SK-N-DZ (cell line): ENCODE measurements around the gene GALNT14.

Experiments
- DNase-seq: peaks from one replicate; pipeline ENCODE4 v3.0.0-alpha.2; 2015; ENCODE audit warnings: low spot score

Gene GALNT14

DNA sequence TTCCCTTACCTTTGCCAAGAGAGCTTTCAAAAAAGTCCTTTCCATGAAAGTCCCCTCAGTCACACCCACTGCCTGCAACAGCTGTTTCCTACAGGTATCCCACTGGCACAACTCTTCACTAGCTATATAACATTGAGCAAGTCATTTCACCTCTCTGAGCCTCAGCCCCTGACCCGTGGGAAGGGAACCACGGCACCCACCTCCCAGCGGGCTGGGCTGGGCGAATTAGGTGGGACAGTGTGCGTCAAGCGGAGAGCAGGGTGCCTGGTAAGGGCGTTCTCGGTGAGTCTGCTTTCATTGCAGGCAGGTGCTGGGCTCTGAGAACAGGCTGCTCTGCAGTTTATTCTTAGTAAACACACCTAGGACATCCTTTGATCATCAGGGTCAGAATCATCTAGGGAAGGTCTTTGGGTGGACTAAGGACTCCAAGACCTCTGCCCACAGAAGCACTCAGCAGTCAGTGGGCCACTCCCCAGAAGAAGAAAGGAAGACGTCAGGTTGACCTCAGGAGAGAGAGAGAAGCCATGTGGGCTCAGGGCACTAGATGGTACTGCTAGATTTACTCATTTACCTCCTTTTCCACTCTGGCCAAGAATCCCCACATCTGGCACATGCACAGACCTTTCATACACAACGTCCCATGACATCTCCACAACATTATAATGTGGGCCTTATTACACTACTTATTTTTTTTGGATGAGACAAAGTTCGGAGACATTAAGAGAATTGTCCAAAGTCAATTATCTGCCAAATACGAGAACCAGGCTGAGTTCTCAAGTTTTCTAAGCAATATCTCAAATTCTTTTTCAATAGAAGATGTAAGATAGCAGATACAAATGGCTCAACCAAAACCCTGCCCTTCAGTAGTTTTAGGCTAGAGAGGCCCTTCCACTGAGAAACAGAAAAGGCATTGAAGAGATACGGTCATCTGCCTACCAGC, 79.9 kb downstream of the GALNT14 start:
- no peak for DNase-seq

DNA sequence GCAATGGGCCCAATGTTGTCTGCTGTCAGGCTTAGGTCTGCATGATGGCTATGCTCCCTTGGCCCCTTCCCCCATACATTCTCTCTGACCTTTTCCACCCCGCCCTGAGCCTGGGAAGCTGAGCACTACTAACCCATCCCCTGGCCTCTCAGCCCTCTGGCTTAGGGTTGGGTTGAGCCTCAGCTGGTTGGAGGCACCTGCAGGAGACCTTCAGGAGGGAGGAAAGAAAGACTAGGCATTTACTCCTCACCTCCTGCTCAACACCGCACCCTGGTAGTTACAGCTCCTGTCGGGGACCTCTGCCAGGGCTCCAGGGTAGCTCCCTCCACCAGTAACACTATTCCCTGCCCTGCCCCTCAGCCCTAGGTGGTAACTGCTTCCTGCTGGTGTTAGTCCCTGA, 80.5 kb downstream of the GALNT14 start:
- DNase-seq = no peak

DNA sequence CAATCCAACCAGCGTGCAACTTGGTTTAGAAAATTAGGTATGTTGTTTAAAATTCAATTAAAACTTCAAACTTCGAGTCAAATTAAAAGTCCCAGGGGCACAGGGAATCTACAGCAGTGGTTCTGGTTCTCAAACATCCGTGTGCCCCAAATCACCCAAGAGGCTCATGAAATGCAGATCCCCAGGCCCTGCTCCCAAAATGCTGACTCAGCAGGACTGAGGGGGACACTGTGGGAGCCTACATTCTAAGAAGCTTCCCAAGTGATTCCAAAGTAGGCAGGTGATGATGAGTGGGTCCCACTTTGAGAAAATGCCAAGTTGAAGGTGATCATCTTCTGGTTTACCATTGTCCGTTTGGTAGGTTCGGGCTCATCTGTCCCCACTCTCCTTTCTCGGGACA, 82.3 kb downstream of the GALNT14 start:
- DNase-seq = no peak

DNA sequence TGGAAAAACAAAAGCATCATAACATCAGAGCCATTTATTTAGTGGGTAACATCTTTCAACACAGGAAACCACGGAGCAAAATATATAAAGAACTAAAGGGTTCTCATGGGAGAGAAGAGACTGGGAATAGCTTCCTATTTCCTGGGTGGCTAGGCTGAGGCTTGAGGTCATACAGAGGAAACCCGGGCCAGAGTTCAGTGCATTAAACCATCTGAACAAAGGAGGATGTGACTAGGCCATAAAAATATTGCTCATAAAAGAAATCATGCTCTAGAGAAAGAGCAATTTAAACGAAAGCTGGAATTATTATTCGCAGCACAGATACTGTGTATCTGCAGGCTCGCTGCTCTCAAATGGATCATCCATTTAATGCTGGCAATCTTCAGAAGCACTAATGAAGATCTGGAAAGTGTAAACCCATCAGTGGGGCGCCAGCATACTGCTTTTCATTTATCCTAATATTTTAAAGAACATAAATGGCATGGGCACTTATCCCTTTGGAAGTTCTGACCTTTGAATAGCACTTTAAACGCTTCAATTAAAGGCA, 83.3 kb downstream of the GALNT14 start:
- DNase-seq = no peak

DNA sequence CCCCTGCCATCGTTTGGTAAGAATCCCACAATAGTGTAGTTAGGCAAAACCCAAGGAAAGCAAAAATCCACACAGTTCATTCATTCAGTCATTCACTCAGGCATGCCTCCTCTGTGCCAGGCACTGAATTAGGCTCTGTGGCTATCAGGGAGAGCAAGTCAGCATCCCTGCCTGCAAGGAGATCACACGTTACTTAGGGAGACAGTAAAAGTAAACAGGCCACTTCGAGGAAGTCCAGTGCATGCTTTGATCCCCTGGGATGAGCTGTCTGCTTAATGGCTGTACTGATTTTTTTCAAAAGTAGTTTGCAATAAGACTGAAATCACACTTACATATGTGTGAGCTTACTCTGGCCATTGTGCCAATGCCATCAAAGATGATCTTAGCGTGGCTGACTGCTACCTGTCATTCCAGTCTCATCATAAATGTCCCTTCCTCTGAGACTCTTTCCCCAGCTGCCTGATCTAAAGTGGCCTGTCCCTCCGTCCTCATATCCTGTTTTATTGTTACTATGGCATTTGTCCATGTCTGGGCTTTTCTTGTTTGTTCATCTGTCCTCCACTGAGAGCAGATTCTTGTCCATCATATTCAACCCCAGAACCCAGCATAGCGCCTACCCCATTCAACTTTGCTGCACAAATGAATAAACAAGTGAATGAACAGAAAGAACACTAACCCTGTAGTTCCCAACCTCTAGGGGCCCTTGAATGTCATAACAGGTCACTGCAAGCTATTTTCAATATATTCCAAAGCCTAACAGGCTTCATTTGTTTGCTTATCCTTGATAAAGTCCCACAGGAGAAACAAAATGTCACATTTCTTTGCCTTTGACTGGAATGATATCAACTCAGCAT, 84.1 kb downstream of the GALNT14 start:
- DNase-seq = no peak

DNA sequence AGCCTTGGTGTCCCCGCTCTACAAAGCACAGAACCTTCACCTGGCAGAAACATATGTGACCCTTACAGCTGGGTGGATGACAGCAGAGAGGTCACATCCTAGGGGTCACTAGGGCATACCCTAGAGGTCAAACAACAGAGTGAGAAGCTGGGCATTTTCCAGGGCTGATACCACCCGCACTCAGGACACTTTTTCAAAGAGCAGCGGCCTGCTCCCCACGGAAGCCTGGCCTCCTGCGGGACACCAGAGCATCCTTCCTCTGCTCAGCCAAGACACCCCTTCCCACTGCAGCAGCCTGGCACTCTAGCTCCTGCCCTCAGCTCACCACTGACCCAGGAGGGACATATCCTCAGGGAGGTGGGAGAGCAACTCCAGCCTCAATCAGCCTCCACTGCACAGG, 86.0 kb downstream of the GALNT14 start:
- DNase-seq = no peak

DNA sequence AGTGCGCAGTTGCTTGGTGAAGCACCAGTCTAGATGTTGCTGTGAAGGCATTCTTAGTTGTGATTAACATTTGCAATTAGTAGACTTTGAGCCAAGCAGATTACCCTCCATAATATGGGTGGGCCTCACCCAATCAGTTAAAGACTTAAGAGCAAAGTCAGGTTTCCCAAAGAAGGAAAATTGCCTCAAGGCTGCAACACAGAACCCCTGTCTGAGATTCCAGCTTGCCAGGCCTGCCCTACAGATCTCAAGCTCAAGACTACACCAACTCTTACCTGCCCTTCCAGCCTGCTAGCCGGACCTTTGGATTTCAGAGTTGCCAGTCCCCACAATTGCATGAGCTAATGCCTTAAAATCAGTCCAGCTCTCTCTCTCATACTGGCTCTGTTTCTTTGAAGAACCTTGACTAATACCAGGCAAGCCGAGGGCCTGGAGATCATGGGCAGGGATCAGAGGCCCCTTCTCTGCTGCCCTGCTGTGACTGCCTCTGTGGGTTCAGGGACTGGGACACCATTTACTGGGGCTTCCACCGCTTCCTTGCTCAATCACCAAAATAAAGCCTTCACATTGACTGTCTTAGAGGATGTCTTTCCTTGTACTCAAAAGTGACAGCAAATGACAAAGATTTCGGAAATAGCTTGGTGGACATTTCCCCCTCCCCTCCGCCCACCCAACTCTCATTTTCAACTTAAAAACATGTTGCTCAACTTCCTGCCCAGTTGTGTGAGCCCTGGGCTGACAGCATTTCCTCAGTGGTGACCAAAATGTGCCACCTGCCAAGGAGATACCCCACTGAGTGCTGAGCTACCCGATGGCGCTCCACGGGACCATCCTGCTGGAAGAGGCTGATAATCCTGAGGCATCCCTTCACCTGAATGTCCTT, 86.7 kb downstream of the GALNT14 start:
- DNase-seq = no peak

DNA sequence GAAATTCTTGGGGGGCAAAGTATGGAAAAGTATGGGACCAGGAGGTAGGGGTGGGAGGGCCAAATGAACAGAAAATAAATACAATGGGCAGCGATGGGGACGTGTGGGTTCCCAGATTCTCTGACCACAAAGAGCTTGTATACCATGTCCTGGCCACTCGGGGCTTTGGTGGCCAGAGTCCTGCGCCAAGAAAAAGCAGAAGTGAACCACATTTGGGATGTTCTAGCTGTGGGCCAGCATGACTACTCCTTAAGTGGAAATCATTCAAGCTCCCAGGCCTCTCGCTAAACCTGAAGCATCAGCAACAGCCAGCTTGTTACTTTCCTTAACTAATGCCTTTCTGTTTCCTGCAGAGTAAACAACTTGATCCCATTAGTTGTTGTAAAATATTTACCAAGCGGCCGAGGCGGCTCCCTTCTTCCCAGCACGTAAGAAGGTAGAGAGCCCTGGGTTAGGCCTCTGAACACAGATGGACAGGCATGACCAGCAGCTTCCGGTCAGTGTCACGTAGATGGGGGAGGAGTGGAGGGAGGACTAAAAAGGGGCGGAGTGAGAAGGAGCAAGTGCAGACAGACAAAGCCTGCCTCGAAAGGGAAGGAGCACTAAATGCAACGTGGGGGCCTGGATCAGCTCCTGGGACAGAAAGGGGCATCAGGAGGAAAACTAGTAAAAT, 88.2 kb downstream of the GALNT14 start:
- no peak for DNase-seq

DNA sequence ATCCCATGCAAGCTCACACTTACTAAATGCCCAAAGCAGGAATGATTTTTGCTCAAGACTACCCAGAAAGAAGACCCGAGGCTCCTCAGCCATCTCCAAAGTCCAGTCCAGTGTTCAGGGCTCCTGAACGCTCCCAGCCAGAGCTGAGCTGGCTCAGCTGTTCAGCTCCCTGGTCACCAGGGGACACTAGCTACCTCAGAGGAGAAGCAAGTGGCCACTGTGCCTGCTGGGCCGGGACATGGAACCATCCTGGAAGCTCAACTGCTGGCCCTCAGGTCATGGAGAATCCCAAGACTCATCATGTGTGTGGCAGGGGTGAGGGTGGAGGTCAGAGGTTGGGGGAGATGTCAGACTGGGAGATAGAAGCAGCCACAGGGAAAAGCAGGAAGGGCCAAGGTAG, 89.0 kb downstream of the GALNT14 start:
- DNase-seq = no peak

DNA sequence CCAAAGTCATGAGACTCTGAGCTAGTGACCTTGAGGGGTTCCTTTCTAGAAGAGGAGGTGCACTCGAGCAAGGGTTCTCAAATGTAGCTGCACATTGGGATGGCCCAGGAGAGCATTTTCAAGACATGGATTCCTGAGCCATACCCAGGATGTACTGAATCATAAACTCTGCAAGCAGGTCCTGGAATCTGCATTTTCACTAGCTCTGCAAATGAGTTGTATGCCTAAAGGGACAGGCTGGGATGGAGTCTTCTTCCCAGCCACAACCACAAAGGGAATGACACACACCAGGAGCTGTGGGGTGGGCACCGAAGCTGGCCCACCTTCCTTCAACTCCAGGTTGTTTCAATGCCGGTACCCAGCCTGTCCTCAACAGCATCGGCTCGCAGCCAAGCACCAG, 90.6 kb downstream of the GALNT14 start:
- DNase-seq = no peak

DNA sequence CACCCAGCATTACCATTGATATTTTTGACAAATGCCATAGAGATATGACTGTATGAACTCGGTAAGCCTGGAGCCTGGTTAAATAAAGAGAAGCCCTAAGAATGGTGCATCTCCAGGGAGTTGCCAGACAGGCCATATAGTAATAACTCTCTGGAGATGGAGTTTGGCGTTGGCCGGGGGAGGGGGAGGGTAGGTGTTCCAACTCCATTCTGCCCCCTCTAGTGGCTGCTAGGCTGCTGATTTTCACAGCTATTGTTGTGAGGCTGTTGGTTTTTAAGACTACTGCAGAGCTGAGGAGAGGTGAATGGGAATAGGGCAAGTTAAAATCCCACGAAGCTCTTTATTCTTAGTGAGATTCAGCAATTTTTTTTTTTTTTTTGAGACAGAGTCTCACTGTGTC, 99.9 kb downstream of the GALNT14 start:
- no peak for DNase-seq

DNA sequence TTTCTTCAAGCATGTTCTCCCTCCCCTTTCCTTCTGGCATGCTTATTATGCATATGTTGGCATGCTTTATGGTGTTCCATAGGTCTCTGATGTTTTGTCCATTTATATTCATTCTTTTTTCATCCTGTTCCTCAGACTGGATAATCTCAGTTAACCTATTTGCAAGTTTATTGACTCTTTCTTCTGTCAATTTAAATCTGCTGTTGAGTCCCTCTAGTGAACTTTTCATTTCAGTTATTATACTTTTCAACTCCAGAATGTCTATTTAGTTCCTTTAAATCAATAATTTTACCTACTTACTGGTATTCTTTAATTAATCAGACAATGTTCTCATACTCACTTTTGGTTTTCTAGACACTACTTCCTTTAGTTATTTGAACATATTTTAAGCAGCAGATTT, 101.2 kb downstream of the GALNT14 start:
- DNase-seq = no peak

DNA sequence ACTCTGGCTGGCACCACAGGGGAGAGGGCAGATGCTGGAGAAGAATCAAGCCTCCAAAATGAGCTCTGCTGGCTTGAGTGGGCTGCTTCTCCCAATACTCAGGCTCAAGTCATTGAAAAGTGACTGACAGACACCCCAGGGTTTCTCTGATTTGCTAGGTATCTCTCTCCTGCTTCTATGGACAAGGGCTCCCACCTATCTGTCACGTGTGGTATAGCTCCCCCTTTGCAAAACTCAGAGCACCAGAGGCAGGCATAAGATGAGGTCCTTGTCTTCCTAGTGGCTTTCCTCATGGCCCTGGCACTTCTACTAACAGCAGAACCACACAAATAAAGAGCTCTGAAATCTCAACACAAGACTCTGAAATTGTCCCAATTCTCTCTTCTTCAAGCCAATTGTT, 105.2 kb downstream of the GALNT14 start:
- no peak for DNase-seq

DNA sequence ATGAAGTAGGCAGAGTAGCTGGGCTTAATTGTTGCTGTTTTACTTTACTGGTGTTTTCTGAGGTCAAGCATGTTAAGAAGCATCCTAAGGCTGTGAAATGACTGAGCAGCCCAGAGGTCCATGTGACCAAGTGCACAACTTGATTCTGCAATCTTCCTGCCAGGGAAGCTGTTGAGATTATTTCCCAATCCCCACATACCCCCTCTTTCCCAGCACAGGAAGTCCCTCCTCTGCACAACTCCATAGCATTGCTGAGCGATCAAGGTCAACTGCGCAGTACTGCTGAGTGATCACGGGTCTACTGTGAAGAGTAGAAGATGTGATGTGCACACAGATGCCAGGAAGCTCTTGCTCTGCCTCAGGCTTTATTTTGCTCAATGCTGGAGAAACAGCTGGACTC, 105.8 kb downstream of the GALNT14 start:
- no peak for DNase-seq

DNA sequence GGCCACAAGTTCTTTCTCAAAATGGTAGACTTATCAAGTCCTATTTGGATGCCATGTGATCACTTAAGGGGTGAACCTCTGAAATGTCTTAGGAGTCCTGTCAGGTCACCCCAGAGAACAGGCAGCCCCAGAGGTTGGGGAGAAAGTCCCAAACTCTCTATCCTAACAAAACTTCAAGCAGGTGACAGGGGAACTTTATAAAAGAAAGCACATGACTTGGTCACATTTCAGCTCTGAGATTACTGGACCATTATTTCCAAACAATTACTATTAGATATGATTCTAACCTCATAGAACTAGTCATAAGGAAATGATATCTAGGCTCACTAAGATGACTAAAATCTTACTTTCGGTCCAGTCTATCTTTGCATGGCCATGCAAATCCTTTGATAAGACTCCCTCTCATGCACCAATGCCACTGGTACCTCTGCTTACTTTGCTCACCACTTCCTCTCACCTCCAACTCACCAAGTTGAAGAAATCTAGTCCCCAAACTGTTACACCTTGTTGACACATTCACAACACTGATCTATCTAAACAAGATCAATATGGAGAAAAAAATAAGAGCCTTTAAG, 107.0 kb downstream of the GALNT14 start:
- DNase-seq = no peak

DNA sequence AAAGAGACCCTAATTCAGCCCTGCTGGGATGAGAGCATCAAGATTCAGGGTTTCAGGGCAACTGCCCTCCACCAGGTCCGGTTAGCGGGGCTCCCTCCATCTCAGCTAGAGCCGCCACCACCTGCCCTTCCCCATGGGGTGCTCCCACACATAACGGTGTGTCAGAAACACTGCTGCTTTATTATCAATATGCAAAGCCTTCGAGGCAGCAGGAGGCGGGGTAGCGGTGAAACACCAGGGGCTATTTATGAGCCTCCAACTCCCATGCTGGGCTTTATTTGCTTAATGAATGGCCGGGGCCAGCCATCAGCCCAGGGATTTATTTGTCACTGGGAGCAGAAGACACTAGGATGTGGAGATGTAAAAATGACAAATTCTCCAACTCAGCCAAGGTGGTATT, 109.8 kb downstream of the GALNT14 start:
- DNase-seq = no peak

DNA sequence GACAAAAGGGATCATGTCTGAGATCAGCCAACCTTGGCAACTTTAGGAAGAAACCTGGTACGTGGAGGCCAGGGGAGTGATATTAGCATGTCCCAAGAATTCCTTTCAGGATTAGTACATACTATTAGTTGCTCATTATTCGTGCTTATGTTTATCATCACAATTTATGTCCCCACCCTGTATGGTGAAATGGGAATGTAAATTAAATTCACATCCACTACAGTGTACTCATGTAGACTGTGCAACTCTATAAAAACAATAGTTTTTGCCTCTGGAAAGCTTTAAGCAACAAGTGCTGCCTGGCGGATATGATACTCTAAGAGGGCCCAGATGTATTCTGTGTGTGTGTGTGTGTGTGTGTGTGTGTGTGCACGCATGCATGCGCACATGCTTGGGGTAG, 110.7 kb downstream of the GALNT14 start:
- DNase-seq = no peak

DNA sequence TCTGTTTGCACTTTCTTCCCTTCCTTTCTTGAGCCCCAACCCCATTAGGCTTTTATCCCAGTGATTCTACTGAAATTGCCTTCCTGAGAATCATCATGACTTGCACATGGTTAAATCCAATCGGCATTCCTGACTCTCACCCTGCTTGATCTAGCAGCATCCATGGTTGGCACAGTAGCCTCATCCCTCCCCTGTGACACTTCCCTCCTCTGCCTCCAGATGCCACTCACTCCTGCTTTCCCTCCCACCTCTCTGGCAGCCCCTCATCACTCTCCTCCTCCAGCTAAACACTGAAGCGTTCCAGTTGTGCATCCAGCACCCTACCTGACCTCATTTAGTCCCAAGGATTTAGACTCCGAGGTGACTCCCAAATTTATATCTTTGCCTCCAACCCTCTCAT, 114.7 kb downstream of the GALNT14 start:
- DNase-seq = no peak

DNA sequence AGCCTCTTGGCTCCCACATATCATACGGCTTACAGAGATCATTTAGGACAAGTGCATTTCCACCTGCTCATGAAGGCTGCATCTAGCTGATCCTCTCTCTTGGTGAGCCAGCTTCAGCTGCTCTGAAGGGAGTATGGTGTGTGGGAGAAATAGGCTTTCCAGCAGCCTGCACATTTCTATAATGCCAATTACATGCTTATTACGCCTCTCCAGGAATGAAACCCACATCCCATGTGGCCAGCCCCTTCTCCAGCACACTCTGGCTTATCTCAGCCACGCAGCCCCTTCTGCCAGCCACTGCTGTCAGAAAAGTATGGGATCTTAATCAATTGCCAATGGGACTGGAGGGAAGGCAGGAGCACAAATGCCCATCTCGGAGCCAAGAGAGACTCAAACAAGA, 117.5 kb downstream of the GALNT14 start:
- no peak for DNase-seq

DNA sequence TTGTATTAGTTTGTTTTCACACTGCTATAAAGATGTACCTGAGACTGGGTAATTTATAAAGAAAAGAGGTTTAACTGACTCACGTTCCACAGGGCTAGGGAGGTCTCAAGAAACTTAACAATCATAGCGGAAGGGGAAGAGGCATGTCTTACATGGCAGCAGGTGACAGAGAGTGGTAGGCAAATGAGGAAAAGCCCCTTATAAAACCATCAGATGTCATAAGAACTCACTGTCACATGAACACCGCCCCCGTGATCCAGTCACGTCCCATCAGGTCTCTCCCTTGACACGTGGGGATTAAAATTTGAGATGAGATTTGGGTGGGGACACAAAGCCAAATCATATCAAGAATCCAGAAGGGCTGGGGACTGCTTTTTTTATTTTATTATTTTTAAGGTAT, 120.0 kb downstream of the GALNT14 start:
- no peak for DNase-seq

DNA sequence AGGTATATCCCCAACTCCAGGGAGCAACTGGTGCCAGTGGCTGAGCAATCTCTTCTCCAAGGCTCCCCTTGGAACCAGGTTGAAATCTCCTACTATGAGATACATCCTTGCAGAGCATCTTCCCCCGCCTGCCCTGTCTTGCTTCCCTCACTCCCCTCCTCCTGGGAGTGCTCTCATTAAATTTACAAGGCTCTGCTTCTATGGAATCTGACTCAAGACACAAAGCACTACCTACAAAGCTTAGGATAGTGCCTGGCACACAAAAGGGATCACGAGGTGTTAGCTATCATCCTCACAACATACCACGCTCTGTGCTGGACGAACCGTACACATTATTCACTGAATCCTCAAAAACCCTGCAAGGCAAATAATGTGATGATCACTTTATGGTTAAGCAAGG, 121.6 kb downstream of the GALNT14 start:
- no peak for DNase-seq
